ENCODE data around the gene DDX41. TPM values are rescaled to one million over a fixed set of nuclear protein-coding genes. Genes with fewer than 3 reads are reported as not detected.

Gene DDX41
- total RNA-seq, 1 donor from 2014 or later, result 174 TPM

DNA sequence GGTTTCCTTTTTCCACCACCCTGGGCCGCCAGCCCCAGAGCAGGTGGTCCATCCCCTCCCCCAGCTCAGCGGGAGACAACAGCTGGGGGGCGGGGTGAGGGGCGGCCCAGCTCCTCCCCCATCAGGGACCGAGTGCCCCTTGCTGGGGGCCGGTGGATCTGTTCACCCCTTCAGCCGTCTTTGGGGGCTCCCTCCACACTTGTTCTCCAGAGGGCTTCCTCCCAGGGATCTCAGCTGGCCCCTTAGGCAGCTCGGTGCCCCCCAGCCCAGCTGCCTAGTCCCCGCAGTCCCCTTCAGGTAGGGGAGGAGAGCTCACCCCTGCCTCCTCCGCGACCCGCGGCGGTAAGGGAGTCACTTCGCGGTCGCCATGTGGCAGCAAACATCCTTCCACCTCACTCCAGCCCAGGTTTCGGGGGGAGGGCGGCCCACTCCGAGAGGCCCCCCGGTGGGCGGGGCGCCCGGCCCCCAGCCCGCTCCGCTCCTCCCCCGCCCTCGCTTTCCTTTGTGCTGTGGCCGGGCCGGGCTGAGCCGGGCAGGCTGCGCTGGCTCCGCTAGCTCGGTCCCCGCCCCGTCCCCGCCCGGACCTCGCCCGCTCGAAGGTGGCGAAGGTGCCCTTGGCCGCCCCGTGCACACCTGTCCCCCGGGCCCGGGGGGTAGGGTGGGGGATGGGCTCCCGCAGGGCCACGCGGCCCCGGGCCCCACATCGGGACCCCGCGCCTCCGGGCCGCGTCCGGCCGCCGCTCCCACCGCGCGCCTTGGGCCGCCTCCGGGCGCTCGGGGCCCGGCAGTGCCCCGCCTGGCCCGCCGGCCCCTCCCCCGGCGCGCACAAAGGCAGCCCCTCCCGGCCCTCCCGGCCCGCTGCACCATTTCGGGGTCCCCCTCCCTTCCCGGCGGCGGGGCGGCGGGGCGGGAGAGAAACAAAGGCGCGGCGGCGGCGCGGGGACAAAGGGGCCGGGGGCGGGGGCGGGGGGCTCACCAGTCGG, 44.0 kb downstream of the DDX41 start:
- peak overlapping the region; percentile 78 for H3K4me3 ChIP-seq (ENCODE audit: low read depth, low read length)
- TF ChIP-seq, protein P1, sequence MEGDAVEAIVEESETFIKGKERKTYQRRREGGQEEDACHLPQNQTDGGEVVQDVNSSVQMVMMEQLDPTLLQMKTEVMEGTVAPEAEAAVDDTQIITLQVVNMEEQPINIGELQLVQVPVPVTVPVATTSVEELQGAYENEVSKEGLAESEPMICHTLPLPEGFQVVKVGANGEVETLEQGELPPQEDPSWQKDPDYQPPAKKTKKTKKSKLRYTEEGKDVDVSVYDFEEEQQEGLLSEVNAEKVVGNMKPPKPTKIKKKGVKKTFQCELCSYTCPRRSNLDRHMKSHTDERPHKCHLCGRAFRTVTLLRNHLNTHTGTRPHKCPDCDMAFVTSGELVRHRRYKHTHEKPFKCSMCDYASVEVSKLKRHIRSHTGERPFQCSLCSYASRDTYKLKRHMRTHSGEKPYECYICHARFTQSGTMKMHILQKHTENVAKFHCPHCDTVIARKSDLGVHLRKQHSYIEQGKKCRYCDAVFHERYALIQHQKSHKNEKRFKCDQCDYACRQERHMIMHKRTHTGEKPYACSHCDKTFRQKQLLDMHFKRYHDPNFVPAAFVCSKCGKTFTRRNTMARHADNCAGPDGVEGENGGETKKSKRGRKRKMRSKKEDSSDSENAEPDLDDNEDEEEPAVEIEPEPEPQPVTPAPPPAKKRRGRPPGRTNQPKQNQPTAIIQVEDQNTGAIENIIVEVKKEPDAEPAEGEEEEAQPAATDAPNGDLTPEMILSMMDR (conservative IDR thresholded peaks at IDR 0.05; ENCODE audit: low read depth, low read length), result no peak
- no peak for DNase-seq (ENCODE audit: low read depth)

DNA sequence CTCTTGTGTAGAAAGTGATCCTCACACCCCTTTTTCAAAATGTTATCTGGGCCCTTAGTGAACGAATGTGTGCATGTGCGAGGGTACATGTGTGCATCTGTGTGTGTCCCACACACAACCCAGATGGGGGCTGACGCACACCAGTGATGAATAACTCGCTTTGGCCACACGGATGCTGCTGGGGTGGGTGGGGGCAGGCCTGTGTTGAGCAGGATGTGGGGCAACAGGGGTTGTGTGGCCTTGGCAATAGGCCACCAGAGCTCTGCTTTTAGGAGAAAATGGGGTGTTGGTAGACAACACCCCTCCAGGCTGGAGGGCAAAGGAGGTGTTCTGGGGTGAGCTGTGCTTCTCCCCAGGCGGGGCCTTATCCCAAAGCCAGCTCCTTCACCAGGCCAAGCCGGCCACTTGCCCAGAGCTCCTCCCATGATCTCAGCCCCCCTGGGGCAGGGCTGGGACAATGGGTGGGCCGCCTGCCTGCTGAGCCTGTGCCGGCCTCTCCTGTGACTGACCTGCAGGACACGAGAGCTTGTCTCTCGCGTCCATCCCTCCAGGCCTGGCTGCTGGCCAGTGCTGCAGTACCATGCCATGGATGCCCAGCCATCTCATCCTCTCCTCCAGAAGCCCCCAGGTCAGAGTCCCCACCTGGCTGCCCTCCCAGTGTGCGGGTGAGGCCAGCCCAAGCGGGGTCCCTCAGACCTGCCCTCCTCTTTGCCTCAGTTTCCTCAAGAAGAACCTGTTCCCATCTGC, 45.0 kb downstream of the DDX41 start:
- TF ChIP-seq, protein P1 (conservative IDR thresholded peaks at IDR 0.05; ENCODE audit: low read depth, low read length), result no peak
- no peak for DNase-seq (ENCODE audit: low read depth)
- peak overlapping the region; percentile 78 for H3K4me3 ChIP-seq (ENCODE audit: low read depth, low read length)

DNA sequence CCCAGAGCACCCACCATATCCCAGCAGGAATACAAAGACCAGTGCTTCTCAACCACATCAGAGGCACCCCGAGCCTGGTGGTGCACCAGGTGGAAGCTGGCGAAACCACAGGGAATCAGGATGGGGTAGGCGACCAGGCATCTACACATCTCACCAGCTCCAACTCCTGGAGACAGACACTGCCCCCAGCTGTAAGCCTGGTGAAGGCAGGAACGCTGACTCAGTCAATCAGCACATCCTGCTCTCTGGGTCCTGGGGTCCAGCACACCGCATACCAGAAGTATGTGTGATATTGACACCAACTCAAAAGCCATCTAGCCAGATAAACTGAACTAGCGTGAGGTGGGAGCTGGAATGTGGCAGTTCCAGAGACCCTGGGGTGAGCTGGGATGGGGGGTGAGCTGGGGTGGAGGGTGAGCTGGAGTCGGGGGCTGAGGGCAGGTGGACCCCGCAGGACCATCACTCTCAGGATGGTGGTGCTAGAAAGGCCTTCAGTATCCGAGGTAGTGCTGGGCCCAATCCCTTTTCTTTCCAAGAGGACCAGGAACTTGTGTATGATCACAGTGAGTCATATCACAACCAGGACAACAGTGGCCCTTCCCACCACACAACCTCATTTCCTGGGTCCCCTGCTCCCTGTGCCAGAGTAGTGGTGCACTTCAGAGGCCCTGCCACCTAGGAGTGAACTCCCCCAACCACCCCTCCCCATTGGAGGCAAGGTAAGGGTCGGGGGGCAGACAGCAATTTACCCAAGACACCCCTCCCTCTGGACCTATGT, 45.8 kb downstream of the DDX41 start:
- DNase-seq (ENCODE audit: low read depth), result no peak
- H3K4me3 ChIP-seq (ENCODE audit: low read depth, low read length), result peak overlapping the region; percentile 18
- TF ChIP-seq, protein P1 (conservative IDR thresholded peaks at IDR 0.05; ENCODE audit: low read depth, low read length), result no peak

DNA sequence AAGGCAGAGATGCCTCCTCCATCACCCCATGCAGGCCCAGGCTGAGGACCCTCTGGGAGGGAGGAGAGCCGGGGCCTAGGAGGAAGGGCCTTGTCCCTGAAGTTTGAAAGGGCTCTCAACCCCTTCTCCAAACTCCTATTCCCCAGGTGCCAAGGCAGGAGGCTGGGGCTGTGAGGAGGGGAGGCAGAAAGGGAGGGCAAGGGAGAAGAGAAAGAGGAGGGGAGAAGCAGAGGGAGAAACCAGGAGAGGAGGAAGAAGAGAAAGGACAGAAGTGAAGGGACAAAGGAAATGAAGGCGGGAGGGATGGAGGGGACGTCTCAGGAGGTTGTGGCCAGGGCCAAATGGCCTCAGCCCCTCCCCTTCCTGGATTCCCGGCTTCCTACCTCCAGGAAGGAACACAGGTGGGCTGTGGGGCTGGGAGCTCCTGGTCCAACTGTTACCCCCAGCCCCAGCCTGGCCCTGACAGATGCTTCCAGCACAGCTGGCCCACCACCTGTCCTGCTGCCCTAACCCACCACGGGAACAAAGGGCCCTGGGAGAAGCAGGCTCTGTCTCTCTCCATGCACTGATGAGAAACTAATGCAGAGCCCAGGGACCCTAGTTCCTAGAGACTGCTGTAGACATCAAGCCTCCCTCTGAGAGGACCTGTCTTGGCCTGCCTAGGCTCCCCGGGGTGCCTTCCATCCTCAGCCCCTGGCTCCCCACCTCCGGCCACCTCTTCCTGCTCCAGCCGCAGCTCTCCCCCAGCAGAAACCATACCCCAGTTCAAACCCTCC, 46.8 kb downstream of the DDX41 start:
- TF ChIP-seq, protein P1 (conservative IDR thresholded peaks at IDR 0.05; ENCODE audit: low read depth, low read length), result no peak
- DNase-seq (ENCODE audit: low read depth), result no peak
- no peak overlapping the region for H3K4me3 ChIP-seq (ENCODE audit: low read depth, low read length)

DNA sequence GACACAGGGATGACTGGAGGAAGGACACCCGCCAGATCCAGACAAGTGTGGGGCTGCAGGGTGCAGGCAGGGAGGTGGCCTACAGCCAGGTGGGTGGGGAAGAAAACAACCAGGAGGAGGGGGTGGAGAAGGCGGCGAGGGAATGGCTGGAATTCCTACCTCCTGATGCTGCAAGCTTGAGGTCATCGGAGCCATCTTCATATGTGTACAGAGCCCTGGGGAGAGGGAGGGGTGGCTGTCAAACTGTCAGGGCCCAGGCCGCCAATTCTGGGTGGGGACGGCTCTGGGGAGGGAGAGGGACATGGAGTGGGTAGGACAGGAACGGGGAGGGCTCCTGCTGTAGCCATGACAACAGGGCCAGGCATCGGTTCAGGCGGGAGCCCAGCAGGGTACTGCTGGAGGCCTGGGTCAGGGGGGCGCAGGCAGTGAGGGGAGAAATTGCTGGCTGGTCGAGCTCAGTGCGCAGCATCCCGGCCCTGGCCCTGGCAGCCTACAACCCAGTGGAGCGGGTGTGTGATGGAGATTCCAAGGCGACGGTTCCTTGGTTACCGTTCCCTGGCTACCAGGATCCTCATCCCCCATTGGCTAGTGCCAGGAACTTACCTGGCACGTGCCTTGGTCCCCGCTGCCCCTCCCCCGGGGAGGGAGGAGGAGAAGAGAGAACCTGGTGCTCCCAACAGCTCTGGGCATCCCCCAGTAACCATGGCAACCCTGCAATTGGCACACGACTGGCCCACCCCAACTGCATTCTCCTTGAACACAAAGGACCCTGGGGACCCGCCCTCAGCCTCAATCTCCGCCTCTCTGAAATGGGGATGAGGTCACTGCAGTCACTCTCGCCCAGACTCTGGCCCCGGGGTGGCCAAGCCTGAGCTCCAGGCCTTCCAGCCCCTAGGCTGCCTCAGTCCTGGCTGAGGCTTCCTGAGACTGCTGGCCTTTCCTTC, 47.8 kb downstream of the DDX41 start:
- no peak overlapping the region for H3K4me3 ChIP-seq (ENCODE audit: low read depth, low read length)
- TF ChIP-seq, protein P1 (conservative IDR thresholded peaks at IDR 0.05; ENCODE audit: low read depth, low read length), result no peak
- DNase-seq (ENCODE audit: low read depth), result no peak
